ENCODE measurements around the gene UBE2E3.

DNA sequence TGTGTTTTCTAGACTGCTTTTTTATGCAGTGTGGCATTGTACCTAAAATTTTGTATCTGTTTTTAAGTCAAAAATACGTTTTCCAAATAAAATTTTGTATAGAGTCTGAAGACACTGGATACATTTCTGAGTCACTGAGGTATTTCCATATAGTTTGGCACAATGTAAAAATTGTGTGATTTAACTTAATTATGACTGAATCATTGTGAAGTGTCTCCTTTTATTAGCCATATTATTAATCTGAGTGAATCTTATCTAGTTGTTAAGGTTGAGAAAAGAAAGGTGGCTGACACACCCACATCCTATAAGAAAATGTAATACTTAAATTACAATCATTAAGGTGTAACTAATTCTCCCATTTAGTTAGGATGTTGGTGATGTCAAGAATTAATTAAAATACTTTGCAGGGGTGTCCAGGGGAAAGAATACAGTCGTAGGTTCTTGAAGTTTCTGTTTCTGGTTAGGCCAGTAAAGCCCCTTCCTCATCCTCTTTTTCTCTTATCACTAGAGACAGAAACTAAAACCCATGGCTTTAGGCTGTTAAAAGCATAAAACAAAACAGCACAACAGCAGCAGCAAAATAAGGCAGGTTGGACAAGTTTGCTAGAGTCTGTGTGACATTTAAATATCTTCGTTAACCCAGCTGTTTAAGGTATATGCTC lies 71.6 kb downstream of the UBE2E3 start:
- TF ChIP-seq, protein P1, sequence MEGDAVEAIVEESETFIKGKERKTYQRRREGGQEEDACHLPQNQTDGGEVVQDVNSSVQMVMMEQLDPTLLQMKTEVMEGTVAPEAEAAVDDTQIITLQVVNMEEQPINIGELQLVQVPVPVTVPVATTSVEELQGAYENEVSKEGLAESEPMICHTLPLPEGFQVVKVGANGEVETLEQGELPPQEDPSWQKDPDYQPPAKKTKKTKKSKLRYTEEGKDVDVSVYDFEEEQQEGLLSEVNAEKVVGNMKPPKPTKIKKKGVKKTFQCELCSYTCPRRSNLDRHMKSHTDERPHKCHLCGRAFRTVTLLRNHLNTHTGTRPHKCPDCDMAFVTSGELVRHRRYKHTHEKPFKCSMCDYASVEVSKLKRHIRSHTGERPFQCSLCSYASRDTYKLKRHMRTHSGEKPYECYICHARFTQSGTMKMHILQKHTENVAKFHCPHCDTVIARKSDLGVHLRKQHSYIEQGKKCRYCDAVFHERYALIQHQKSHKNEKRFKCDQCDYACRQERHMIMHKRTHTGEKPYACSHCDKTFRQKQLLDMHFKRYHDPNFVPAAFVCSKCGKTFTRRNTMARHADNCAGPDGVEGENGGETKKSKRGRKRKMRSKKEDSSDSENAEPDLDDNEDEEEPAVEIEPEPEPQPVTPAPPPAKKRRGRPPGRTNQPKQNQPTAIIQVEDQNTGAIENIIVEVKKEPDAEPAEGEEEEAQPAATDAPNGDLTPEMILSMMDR (IDR thresholded peaks at IDR 0.05 in 4 of 5, conservative IDR thresholded peaks at IDR 0.05 in 1 of 5): no peak
- no peak for TF ChIP-seq POLR2A (IDR thresholded peaks at IDR 0.05)

All from gastrocnemius medialis (tissue), 4 donors.